GM12878 (cell line): ENCODE data around the gene DUSP16. TPM values are rescaled to one million over a fixed set of nuclear protein-coding genes. Genes with fewer than 3 reads are reported as not detected.

ENCODE experiments used
- ATAC-seq: fragments of 200-7000 bp; cut with Tn5 transposase; 3 replicates; pipeline ENCODE4 v1.9.1; 2020; ENCODE audit warnings: mild to moderate bottlenecking, moderate library complexity
- BruUV-seq: library from RNA; stranded (reverse); fragments of 400-500 nt; replicated peaks from 2 replicates; lab custom pipeline; 2021; lab: Mats Ljungman, UMichigan
- CTCF ChIA-PET: fragments of 300-600 bp; sonication (Branson Sonifier 250); formaldehyde crosslinking; extraction: SDS; loops from one replicate; lab custom pipeline; 2021; ENCODE audit warnings: inconsistent platforms; lab: Yijun Ruan, JAX
- POLR2A ChIA-PET: fragments of 350-600 bp; formaldehyde crosslinking; extraction: SDS; loops from one replicate; lab custom pipeline; 2021; ENCODE audit warnings: inconsistent platforms; lab: Charles Lee
- RAD21 ChIA-PET: fragments of 300-600 bp; sonication (Branson Sonifier 250); formaldehyde crosslinking; loops from one replicate; lab custom pipeline; 2023; ENCODE audit warnings: antibody characterized with exemption; ENCODE audit not compliant: unreplicated experiment; lab: Charles Lee
- SMC1A ChIA-PET: fragments of 300-600 bp; sonication (Branson Sonifier 250); formaldehyde crosslinking; loops from one replicate; lab custom pipeline; 2023; ENCODE audit not compliant: unreplicated experiment, uncharacterized antibody; lab: Charles Lee
- DNase-seq: peaks from one replicate; pipeline ENCODE4 v3.0.0-alpha.2; 2011; ENCODE audit warnings: low read depth, low spot score
- FAIRE-seq: peaks from 3 replicates; lab custom pipeline; 2011; peaks lifted over from hg19 to GRCh38; lab: Jason Lieb, UNC
- H2AFZ ChIP-seq: 2 replicates; pipeline ENCODE4 v1.6.0; 2011; ENCODE audit warnings: low read depth, low read length, control low read depth; ENCODE audit not compliant: control insufficient read depth
- H3K27ac ChIP-seq: 2 replicates; pipeline ENCODE4 v1.5.1; 2011; ENCODE audit warnings: control low read depth; ENCODE audit not compliant: control insufficient read depth, insufficient read depth
- H3K27me3 ChIP-seq, 2 experiments: replicated peaks in 1 of 2; 2 replicates each; pipeline versions ENCODE4 v1.6.0 to v1.6.1; 2011; ENCODE audit warnings: low read length in 1 of 2; ENCODE audit not compliant: control insufficient read depth in 2 of 2, insufficient read depth in 2 of 2
- H3K36me3 ChIP-seq, 2 experiments: 2 replicates each; pipeline ENCODE4 v1.5.1; 2011; ENCODE audit warnings: low read length in 1 of 2; ENCODE audit not compliant: control insufficient read depth in 2 of 2, insufficient read depth in 2 of 2
- H3K4me1 ChIP-seq: 2 replicates; pipeline ENCODE4 v1.6.1; 2011; ENCODE audit warnings: mild to moderate bottlenecking, low read length, moderate library complexity, mixed read lengths; ENCODE audit not compliant: control insufficient read depth, insufficient read depth
- H3K4me2 ChIP-seq: 2 replicates; pipeline ENCODE4 v1.6.0; 2011; ENCODE audit warnings: control low read depth; ENCODE audit not compliant: control insufficient read depth, insufficient read depth
- H3K4me3 ChIP-seq: fragments of 200-600 bp; sonication (generic); 2 replicates; pipeline ENCODE4 v1.5.1; 2016
- H3K79me2 ChIP-seq: 2 replicates; pipeline ENCODE4 v1.6.0; 2011; ENCODE audit warnings: low read length; ENCODE audit not compliant: control insufficient read depth, insufficient read depth
- H3K9ac ChIP-seq: 2 replicates; pipeline ENCODE4 v1.8.0; 2011; ENCODE audit warnings: low read length, control low read depth, mixed read lengths; ENCODE audit not compliant: control insufficient read depth, insufficient read depth
- H3K9me3 ChIP-seq: replicated peaks from 3 replicates; pipeline ENCODE4 v1.5.1; 2011; ENCODE audit warnings: mild to moderate bottlenecking, low read length; ENCODE audit not compliant: control insufficient read depth, insufficient read depth
- H4K20me1 ChIP-seq: 2 replicates; pipeline ENCODE4 v1.6.0; 2011; ENCODE audit not compliant: control insufficient read depth, insufficient read depth
- BHLHE40 ChIP-seq, 2 experiments: fragments of 450-650 bp in 1 of 2; IDR thresholded peaks; 2 replicates each; pipeline ENCODE4 v1.6.1; 2011 to 2017; ENCODE audit warnings: low read depth in 2 of 2, borderline replicate concordance in 1 of 2, improper control_type of control experiment in 1 of 2, low read length in 1 of 2, mild to moderate bottlenecking in 1 of 2
- CBX3 ChIP-seq: fragments of 200-600 bp; sonication (generic); IDR thresholded peaks from 2 replicates; pipeline ENCODE4 v1.6.1; 2016; ENCODE audit warnings: low read depth, borderline replicate concordance
- HDAC2 ChIP-seq: fragments of 200-600 bp; sonication (generic); IDR thresholded peaks from 2 replicates; pipeline ENCODE4 v1.6.1; 2017
- HDAC6 ChIP-seq: fragments of 200-600 bp; sonication (generic); IDR thresholded peaks from one replicate; pipeline ENCODE4 v1.8.0; 2017; ENCODE audit warnings: antibody characterized with exemption; ENCODE audit not compliant: unreplicated experiment
- HDGF ChIP-seq: fragments of 450-650 bp; IDR thresholded peaks from 2 replicates; pipeline ENCODE4 v1.6.1; 2016; ENCODE audit warnings: antibody characterized with exemption
- LARP7 ChIP-seq: fragments of 450-650 bp; IDR thresholded peaks from 2 replicates; pipeline ENCODE4 v1.6.1; 2017; ENCODE audit warnings: mild to moderate bottlenecking
- MEF2B ChIP-seq: fragments of 450-650 bp; IDR thresholded peaks from 2 replicates; pipeline ENCODE4 v1.6.1; 2018; ENCODE audit warnings: mild to moderate bottlenecking, moderate library complexity; ENCODE audit not compliant: partially characterized antibody, poor library complexity, severe bottlenecking
- NBN ChIP-seq: fragments of 450-650 bp; IDR thresholded peaks from 2 replicates; pipeline ENCODE4 v1.6.1; 2016
- NFIC ChIP-seq: IDR thresholded peaks from 2 replicates; pipeline ENCODE4 v1.6.1; 2012; ENCODE audit warnings: low read depth, mild to moderate bottlenecking, inconsistent platforms, low read length, moderate library complexity
- NR2F1 ChIP-seq: fragments of 450-650 bp; conservative IDR thresholded peaks from 2 replicates; pipeline ENCODE4 v1.6.1; 2017; ENCODE audit warnings: mild to moderate bottlenecking
- PAX8 ChIP-seq: fragments of 450-650 bp; IDR thresholded peaks from 2 replicates; pipeline ENCODE4 v1.6.1; 2017; ENCODE audit warnings: mild to moderate bottlenecking, moderate library complexity
- TAF1 ChIP-seq: IDR thresholded peaks from 2 replicates; pipeline ENCODE4 v1.6.1; 2011; ENCODE audit warnings: mild to moderate bottlenecking, low read depth, low read length, borderline replicate concordance
- USF2 ChIP-seq: IDR thresholded peaks from 2 replicates; pipeline ENCODE4 v1.6.1; 2011; ENCODE audit warnings: low read depth, low read length, improper control_type of control experiment, borderline replicate concordance
- in situ Hi-C: fragments of 300-500 bp; cut with MboI; formaldehyde crosslinking; loops from 9 replicates; pipeline ENCODE4 v1.14.3; 2018; ENCODE audit warnings: mixed read lengths
- intact Hi-C: fragments of 100-400 bp; cut with micrococcal nuclease; formaldehyde crosslinking; loops from one replicate; pipeline ENCODE4 v1.14.2; 2022; ENCODE audit not compliant: unreplicated experiment
- polyA plus RNA-seq, 11 experiments: library from polyadenylated mRNA; depleted of rRNA in 4 of 11; unstranded in 6 of 11; stranded (reverse) in 5 of 11; fragments of >200 nt; fragmentation: Nextera tagmentation in 4 of 11; fragmentation: Illumina TruSeq in 1 of 11; extraction: Ambion mirVana in 4 of 11; extraction: Trizol in 1 of 11; gene quantifications; 1 replicate in 1 of 11; 2 replicates in 10 of 11; pipeline versions ENCODE4 v1.2.1 to v1.2.3, GENCODE V29; 2011 to 2016; ENCODE audit warnings: inconsistent platforms in 2 of 11, missing spikeins in 2 of 11, low read depth in 1 of 11
- total RNA-seq, 4 experiments: library from RNA; depleted of rRNA in 3 of 4; stranded (reverse); fragments of >200 nt in 3 of 4; fragmentation: Illumina TruSeq in 1 of 4; extraction: Trizol in 1 of 4; gene quantifications; 2 replicates each; pipeline versions ENCODE4 v1.2.1 to v1.2.3, GENCODE V29; 2013 to 2021

The DUSP16 gene
- total and polyA plus RNA-seq, 10 of the 15 experiments (the other 5 are each of a cell fraction or from before 2014, with no cell fraction given), result 3.9 to 75.3 (median 26.8) TPM

GRCh38 chr12:12433203-12433731 lies 129.4 kb downstream of the DUSP16 start (continued):
- TF ChIP-seq HDAC6 (no peak), NBN (no peak), CBX3 (no peak), MEF2B (no peak), NFIC (no peak), HDAC2 (no peak)

GRCh38 chr12:12432364-12432763 lies 130.3 kb downstream of the DUSP16 start:
- ChIA-PET RAD21 (interaction anchor here (1.0 to 2.2 kb wide), 4 partner anchors 42 to 54 kb away, joined by 3 to 7 read pairs (median 4); no protein-coding TSS in a partner anchor), POLR2A (interaction anchor here (1.1 kb wide), 1 partner anchor 260 kb away, joined by 3 read pairs; no protein-coding TSS in a partner anchor), CTCF (interaction anchor here (1.0 to 1.1 kb wide), 2 partner anchors 50 to 71 kb away, joined by 3 read pairs; no protein-coding TSS in a partner anchor), SMC1A (interaction anchor here (0.6 to 3.3 kb wide), 3 partner anchors 11 to 101 kb away, joined by 3 to 15 read pairs (median 11); no protein-coding TSS in a partner anchor)
- in situ Hi-C loops, result no loop called here
- Histone ChIP-seq H4K20me1 (no peaks in the 10 kb centered on the region), H3K9ac (no peak overlapping the region), H3K4me3 (no peak overlapping the region), H3K9me3 (peaks cover 2% of the 10 kb centered on the region; the same call in 1 of the 3 replicates), H3K36me3 (peaks cover 0 to 10% of the 10 kb centered on the region in 2 experiments; a peak in 2 of 4 replicates), H3K27ac (no peak overlapping the region), H3K4me1 (peaks cover 13% of the 10 kb centered on the region), H3K79me2 (no peaks in the 10 kb centered on the region; the same call in 1 of the 2 replicates), H2AFZ (no peak overlapping the region), H3K27me3 (no peaks in the 10 kb centered on the region), H3K4me2 (no peak overlapping the region)
- DNase-seq (no peak), ATAC-seq (no peak), FAIRE-seq (no peak)
- intact Hi-C loops, result no loop called here
- no TSS peak for BruUV-seq
- TF ChIP-seq USF2, result no peak
- TF ChIP-seq NR2F1, result no peak
- TF ChIP-seq HDGF, result no peak
- no peak for TF ChIP-seq PAX8
- TF ChIP-seq TAF1, result no peak
- no peak for TF ChIP-seq BHLHE40 (IDR thresholded peaks at IDR 0.05; ENCODE audit: borderline replicate concordance in 1 of 2, low read depth in 2 of 2, low read length in 1 of 2)
- TF ChIP-seq LARP7, result no peak
